Lung (tissue), 12 donors: ENCODE measurements around the gene ATM. TPM values are rescaled to one million over a fixed set of nuclear protein-coding genes. Genes with fewer than 3 reads are reported as not detected.
A peak's percentile ranks its signal among the peaks of the same experiment; 100 is the strongest.

ENCODE experiments used
- ATAC-seq: fragments of 200-7000 bp; cut with Tn5 transposase; one replicate; pipeline ENCODE4 v1.9.1; 2020; ENCODE audit warnings: moderate number of reproducible peaks; ENCODE audit not compliant: insufficient read depth, low FRiP score
- DNase-seq, 3 donors: peaks; one replicate each; pipeline ENCODE4 v3.0.0-alpha.2; 2013 to 2017
- H3K27ac ChIP-seq, 2 donors: one replicate each; pipeline ENCODE4 v1.5.1; 2013; ENCODE audit warnings: mild to moderate bottlenecking in 2 of 2, moderate library complexity in 2 of 2, control low read depth in 1 of 2, inconsistent platforms in 1 of 2, low read depth in 1 of 2, low read length in 1 of 2
- H3K27me3 ChIP-seq, 3 donors: one replicate each; pipeline ENCODE4 v1.5.1; 2013; ENCODE audit warnings: low read length in 2 of 3; ENCODE audit not compliant: control insufficient read depth in 3 of 3, insufficient read depth in 3 of 3
- H3K36me3 ChIP-seq, 4 donors: one replicate each; pipeline ENCODE4 v1.5.1; 2013; ENCODE audit warnings: low read length in 4 of 4, mild to moderate bottlenecking in 1 of 4, moderate library complexity in 1 of 4; ENCODE audit not compliant: control insufficient read depth in 4 of 4, insufficient read depth in 4 of 4
- H3K4me1 ChIP-seq, 5 donors: one replicate each; pipeline ENCODE4 v1.5.1; 2013; ENCODE audit warnings: low read length in 5 of 5, mild to moderate bottlenecking in 2 of 5, moderate library complexity in 1 of 5; ENCODE audit not compliant: control insufficient read depth in 5 of 5, insufficient read depth in 5 of 5
- H3K4me3 ChIP-seq: one replicate; pipeline ENCODE4 v1.5.1; 2013; ENCODE audit warnings: mild to moderate bottlenecking, control low read depth, moderate library complexity
- H3K9ac ChIP-seq, 2 donors: one replicate each; pipeline ENCODE4 v1.5.1; 2013; ENCODE audit warnings: low read length in 2 of 2, control low read depth in 1 of 2; ENCODE audit not compliant: insufficient read depth in 1 of 2
- H3K9me3 ChIP-seq, 4 donors: one replicate each; pipeline ENCODE4 v1.5.1; 2013; ENCODE audit warnings: low read length in 3 of 4, mild to moderate bottlenecking in 1 of 4, moderate library complexity in 1 of 4; ENCODE audit not compliant: control insufficient read depth in 4 of 4, insufficient read depth in 3 of 4
- CTCF ChIP-seq: IDR thresholded peaks from 2 replicates; pipeline ENCODE4 v1.5.1; 2012; ENCODE audit warnings: mild to moderate bottlenecking; ENCODE audit errors: control extremely low read depth, extremely low read depth
- WGBS, 2 donors: extraction: QIAGEN DNeasy Blood & Tissue Kit; methylation state at CpG; one replicate each; pipeline ENCODE4 v1.1.7; 2013; 5-methylcytosine and 5-hydroxymethylcytosine counted together
- polyA plus RNA-seq, 2 donors: library from polyadenylated mRNA; stranded (reverse); fragments of 200-250 nt; gene quantifications; one replicate each; pipeline ENCODE4 v1.2.1, GENCODE V29; 2013
- total RNA-seq, 2 donors: library from RNA; depleted of rRNA in 1 of 2; stranded (reverse); fragments of >200 nt in 1 of 2; gene quantifications; one replicate each; pipeline ENCODE4 v1.2.1, GENCODE V29; 2014 to 2021
- donor health status: control.
- donor health status: control.
- donor health status: Bipolar disorder and iron deficiency.
- donor health status: healthy.
- donor health status: DM: yes; HTN: yes; CAD: no.

Gene ATM
- total and polyA plus RNA-seq, 4 donors = 14.9 to 165 (median 29.9) TPM

DNA sequence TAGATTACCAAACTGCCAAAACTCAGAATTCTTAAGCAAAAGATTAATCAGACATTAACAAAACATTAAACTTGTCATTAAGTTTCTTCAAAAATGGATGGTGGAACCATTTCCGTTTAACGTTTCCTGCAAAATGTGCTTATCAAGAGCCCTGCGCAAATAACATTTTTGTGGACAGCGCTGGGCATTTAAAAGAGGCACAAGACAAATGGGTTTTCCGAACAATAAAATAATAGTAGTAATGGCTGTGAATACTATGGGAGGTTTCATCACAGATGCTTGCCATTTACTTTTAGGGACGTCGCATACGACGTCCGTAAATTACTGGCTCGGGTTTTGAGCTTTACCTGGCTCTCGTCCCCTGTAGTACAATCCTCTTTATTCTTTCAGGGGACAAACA lies 1.5 kb upstream of the ATM start:
- H3K27me3 ChIP-seq = no peaks in the 10 kb centered on the region
- peak overlapping the region; percentile 77 to 99 for H3K27ac ChIP-seq
- H3K4me1 ChIP-seq = peaks cover 3 to 27% (median 18%) of the 10 kb centered on the region in 5 donors
- DNase-seq (peak in 2 of 3 donors; percentile 54 to 60), ATAC-seq (no peak)
- H3K9ac ChIP-seq = peak overlapping the region; percentile 86 to 99
- H3K4me3 ChIP-seq = peak overlapping the region; percentile 89
- no peak for TF ChIP-seq CTCF
- 0 to 1% methylated on average over 12 of the region's 12 CpGs for WGBS, 2 donors
- H3K36me3 ChIP-seq = peaks cover 0 to 4% (median 0%) of the 10 kb centered on the region in 4 donors
- no peaks in the 10 kb centered on the region for H3K9me3 ChIP-seq

DNA sequence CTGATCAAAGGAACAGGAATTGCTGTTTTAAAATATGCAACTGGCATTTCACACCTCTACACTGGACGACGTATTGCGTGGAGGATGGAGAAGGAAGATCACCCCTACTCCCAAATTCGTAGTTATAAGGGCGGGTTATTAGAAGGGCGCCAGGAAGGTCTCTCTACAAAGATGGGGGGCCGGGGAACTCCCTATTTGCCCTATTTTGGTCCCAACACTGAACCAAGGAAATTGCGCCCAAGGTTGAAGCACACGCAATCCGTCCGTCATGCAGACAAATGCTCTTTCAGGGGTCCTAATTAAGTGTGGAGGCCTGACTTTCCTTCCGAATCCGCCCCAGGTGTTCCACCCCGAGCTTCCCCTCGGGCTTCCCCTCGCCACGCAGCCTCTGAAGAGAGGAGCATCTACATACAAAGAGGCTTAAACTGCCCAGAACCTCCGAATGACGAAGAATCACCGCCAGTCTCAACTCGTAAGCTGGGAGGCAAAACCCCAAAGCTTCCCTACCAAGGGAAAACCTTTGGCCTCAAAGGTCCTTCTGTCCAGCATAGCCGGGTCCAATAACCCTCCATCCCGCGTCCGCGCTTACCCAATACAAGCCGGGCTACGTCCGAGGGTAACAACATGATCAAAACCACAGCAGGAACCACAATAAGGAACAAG lies 825 bp upstream of the ATM start:
- Histone ChIP-seq H3K9ac (peak overlapping the region; percentile 86 to 99), H3K27me3 (no peaks in the 10 kb centered on the region), H3K9me3 (no peaks in the 10 kb centered on the region), H3K4me3 (peak overlapping the region; percentile 89), H3K4me1 (peaks cover 3 to 27% (median 18%) of the 10 kb centered on the region in 5 donors), H3K36me3 (peaks cover 0 to 4% (median 0%) of the 10 kb centered on the region in 4 donors), H3K27ac (peak overlapping the region; percentile 77 to 99)
- ATAC-seq (peak; percentile 2), DNase-seq (no peak)
- TF ChIP-seq CTCF = no peak
- WGBS, 2 donors = 0 to 1% methylated on average over 29 of the region's 29 CpGs

- DNase-seq (no peak), ATAC-seq (no peak)
- no peaks in the 10 kb centered on the region for H3K9me3 ChIP-seq
- TF ChIP-seq CTCF = no peak
- H3K27ac ChIP-seq = peak overlapping the region; percentile 87 to 91
- peak overlapping the region; percentile 69 to 80 for H3K9ac ChIP-seq
- peaks cover 0 to 5% (median 1%) of the 10 kb centered on the region in 4 donors for H3K36me3 ChIP-seq
- H3K4me1 ChIP-seq = peaks cover 3 to 27% (median 18%) of the 10 kb centered on the region in 5 donors
- H3K4me3 ChIP-seq = peak overlapping the region; percentile 54
- 8 to 10% methylated on average over 20 of the region's 20 CpGs for WGBS, 2 donors
- H3K27me3 ChIP-seq = no peaks in the 10 kb centered on the region
These were observed 682 bp downstream of the ATM start for GRCh38 chr11:108223348-108224149.
